ENCODE measurements around the gene IGHMBP2. TPM values are rescaled to one million over a fixed set of nuclear protein-coding genes. Genes with fewer than 3 reads are reported as not detected.

The IGHMBP2 gene
- total RNA-seq, 1 experiment from 2014 or later, result 19.3 TPM

DNA sequence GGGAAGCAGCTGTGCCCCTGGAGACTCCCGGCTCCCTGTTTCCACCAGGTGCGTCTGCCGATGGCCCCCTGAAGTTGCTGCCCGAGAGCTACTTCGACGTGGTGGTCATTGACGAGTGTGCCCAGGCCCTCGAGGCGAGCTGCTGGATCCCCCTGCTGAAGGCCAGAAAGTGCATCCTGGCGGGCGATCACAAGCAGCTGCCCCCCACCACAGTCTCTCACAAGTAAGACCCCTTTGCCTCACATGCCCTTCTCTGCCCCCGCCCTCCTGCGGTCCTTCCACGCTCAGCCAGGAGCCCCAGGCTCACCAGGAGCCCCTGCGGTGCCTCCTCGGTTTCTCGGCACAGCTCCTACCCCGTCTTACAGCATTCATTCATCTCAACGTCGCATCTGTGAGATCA, 25.4 kb downstream of the IGHMBP2 start:
- H3K4me2 ChIP-seq (ENCODE audit: low read length), result no peak overlapping the region
- H3K9ac ChIP-seq (ENCODE audit: low read length), result no peak overlapping the region
- peaks cover 16% of the 10 kb centered on the region; the same call in 1 of the 2 replicates for H3K79me2 ChIP-seq (ENCODE audit: insufficient read depth, low read length)
- H3K9me3 ChIP-seq (ENCODE audit: control insufficient read depth in 1 of 2, insufficient read depth in 1 of 2, low read depth in 1 of 2, low read length in 2 of 2), result peaks cover 14 to 18% of the 10 kb centered on the region in 2 experiments; a peak in 3 of 4 replicates
- ChIA-PET CTCF (no interaction called here), POLR2A (no interaction called here), RAD21 (ENCODE audit: low non-redundant PET in 1 of 2, low total read pairs in 2 of 2, uncharacterized antibody in 2 of 2, unreplicated experiment in 2 of 2) (no interaction called here)
- no peaks in the 10 kb centered on the region for H3K9me2 ChIP-seq (ENCODE audit: insufficient read depth)
- H3K4me3 ChIP-seq (replicated peaks in 1 of 2; ENCODE audit: low read depth in 1 of 2, low read length in 2 of 2), result no peak overlapping the region
- ATAC-seq (no peak), DNase-seq (ENCODE audit: low read depth, low spot score) (no peak)
- peaks cover 15 to 38% of the 10 kb centered on the region in 2 experiments for H3K36me3 ChIP-seq (ENCODE audit: control insufficient read depth in 1 of 2, insufficient read depth in 2 of 2, low read length in 2 of 2)
- no peak overlapping the region for H2AFZ ChIP-seq (ENCODE audit: low read depth, low read length, poor library complexity, severe bottlenecking)
- no peak overlapping the region for H3K27ac ChIP-seq (ENCODE audit: low read depth, low read length)
- no peak for TF ChIP-seq CEBPB (IDR thresholded peaks at IDR 0.05; ENCODE audit: low read depth)
- TF ChIP-seq POLR2A (IDR thresholded peaks at IDR 0.05; ENCODE audit: borderline replicate concordance, extremely low read depth, insufficient read depth, insufficient read length), result no peak
- TF ChIP-seq YY1 (IDR thresholded peaks at IDR 0.05; ENCODE audit: extremely low read depth, insufficient replicate concordance, low read depth, low read length), result no peak
- no peak for TF ChIP-seq TCF7L2 (IDR thresholded peaks at IDR 0.05; ENCODE audit: borderline replicate concordance, extremely low read depth, insufficient read depth, insufficient read length)
- H3K27me3 ChIP-seq (ENCODE audit: insufficient read depth, low read length), result no peaks in the 10 kb centered on the region
- BruUV-seq (replicated peaks), result no TSS peak
- intact Hi-C loops (cut with micrococcal nuclease), result no loop called here
- no peaks in the 10 kb centered on the region for H4K20me1 ChIP-seq (ENCODE audit: insufficient read depth)
- no peaks in the 10 kb centered on the region for H3K4me1 ChIP-seq (ENCODE audit: control insufficient read depth in 1 of 2, insufficient read depth in 2 of 2, low read length in 2 of 2)

- Histone ChIP-seq H2AFZ (ENCODE audit: low read depth, low read length, poor library complexity, severe bottlenecking) (no peak overlapping the region), H4K20me1 (ENCODE audit: insufficient read depth) (no peaks in the 10 kb centered on the region), H3K9me2 (ENCODE audit: insufficient read depth) (no peaks in the 10 kb centered on the region), H3K79me2 (ENCODE audit: insufficient read depth, low read length) (peaks cover 11% of the 10 kb centered on the region; the same call in 1 of the 2 replicates), H3K9me3 (ENCODE audit: control insufficient read depth in 1 of 2, insufficient read depth in 1 of 2, low read depth in 1 of 2, low read length in 2 of 2) (peaks cover 6 to 10% of the 10 kb centered on the region in 2 experiments; a peak in 3 of 4 replicates), H3K4me1 (ENCODE audit: control insufficient read depth in 1 of 2, insufficient read depth in 2 of 2, low read length in 2 of 2) (no peaks in the 10 kb centered on the region), H3K27me3 (ENCODE audit: insufficient read depth, low read length) (no peaks in the 10 kb centered on the region), H3K27ac (ENCODE audit: low read depth, low read length) (no peak overlapping the region), H3K4me2 (ENCODE audit: low read length) (no peak overlapping the region), H3K9ac (ENCODE audit: low read length) (no peak overlapping the region), H3K36me3 (ENCODE audit: control insufficient read depth in 1 of 2, insufficient read depth in 2 of 2, low read length in 2 of 2) (peaks cover 15 to 30% of the 10 kb centered on the region in 2 experiments), H3K4me3 (replicated peaks in 1 of 2; ENCODE audit: low read depth in 1 of 2, low read length in 2 of 2) (no peak overlapping the region)
- CTCF ChIA-PET, result no interaction called here
- ATAC-seq (no peak), DNase-seq (ENCODE audit: low read depth, low spot score) (no peak)
- RAD21 ChIA-PET (ENCODE audit: low non-redundant PET in 1 of 2, low total read pairs in 2 of 2, uncharacterized antibody in 2 of 2, unreplicated experiment in 2 of 2), result no interaction called here
- no TSS peak for BruUV-seq (replicated peaks)
- TF ChIP-seq, protein P1, sequence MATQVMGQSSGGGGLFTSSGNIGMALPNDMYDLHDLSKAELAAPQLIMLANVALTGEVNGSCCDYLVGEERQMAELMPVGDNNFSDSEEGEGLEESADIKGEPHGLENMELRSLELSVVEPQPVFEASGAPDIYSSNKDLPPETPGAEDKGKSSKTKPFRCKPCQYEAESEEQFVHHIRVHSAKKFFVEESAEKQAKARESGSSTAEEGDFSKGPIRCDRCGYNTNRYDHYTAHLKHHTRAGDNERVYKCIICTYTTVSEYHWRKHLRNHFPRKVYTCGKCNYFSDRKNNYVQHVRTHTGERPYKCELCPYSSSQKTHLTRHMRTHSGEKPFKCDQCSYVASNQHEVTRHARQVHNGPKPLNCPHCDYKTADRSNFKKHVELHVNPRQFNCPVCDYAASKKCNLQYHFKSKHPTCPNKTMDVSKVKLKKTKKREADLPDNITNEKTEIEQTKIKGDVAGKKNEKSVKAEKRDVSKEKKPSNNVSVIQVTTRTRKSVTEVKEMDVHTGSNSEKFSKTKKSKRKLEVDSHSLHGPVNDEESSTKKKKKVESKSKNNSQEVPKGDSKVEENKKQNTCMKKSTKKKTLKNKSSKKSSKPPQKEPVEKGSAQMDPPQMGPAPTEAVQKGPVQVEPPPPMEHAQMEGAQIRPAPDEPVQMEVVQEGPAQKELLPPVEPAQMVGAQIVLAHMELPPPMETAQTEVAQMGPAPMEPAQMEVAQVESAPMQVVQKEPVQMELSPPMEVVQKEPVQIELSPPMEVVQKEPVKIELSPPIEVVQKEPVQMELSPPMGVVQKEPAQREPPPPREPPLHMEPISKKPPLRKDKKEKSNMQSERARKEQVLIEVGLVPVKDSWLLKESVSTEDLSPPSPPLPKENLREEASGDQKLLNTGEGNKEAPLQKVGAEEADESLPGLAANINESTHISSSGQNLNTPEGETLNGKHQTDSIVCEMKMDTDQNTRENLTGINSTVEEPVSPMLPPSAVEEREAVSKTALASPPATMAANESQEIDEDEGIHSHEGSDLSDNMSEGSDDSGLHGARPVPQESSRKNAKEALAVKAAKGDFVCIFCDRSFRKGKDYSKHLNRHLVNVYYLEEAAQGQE (IDR thresholded peaks at IDR 0.05; ENCODE audit: low read depth), result no peak
- TF ChIP-seq ZNF274 (IDR thresholded peaks at IDR 0.05; ENCODE audit: low read depth, low read length), result no peak
- intact Hi-C loops (cut with micrococcal nuclease), result no loop called here
- POLR2A ChIA-PET, result no interaction called here
These were observed 26.2 kb downstream of the IGHMBP2 start for GRCh38 chr11:68929706-68930570.

Data from HCT116 (cell line).